ENCODE results near the gene SYMPK.
"Not testable (repeated sequence)": the region's sequence is repeated elsewhere in the genome, so short reads cannot be mapped to it uniquely, and the experiment has no call there.

SYMPK gene

DNA sequence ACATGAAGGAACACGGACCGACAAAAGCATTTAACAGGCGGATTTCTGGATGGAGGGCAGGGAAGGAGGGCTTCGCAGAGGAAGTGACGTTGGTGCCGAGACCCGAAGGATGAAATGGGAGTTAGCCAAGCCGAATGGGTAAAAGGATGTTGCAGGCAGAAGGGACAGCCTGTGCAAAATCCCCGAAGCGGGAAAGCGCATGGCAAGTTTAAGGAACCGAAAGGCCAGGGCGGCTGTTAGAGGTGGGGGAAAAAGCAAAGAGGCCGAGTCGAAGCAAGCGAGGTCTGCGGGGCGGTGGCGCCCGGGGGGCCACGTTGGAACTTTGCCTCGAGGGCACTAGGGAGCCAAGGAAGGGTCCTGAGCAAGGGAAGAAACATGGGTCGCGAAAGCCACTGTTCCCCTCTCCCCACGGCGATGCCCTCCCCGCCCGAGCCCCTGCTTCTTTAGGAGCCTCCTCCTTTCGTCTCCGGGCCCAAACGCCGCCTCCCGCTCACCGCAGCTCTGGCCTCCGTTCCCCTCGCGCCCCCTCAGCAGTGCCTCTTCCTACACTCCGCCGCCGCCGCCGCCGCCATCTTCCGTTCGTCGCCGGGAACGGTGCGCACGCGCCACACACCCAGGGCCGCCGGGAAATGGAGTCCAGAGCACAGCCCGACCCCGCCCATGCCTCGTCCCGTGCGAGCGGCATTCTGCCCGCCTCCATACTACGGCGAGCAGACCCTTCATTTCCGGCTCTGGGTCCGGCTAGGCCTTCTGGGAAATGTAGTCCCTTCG lies at the start of gene SYMPK:
Gene SYMPK, minus strand, starts transcription at position 584 of the 771 bp plus-strand sequence. CDS start 8,652 bp downstream, outside the sequence.
- DNase-seq (ENCODE audit: low read depth in 2 of 2), result peak; percentile 98 to 99

DNA sequence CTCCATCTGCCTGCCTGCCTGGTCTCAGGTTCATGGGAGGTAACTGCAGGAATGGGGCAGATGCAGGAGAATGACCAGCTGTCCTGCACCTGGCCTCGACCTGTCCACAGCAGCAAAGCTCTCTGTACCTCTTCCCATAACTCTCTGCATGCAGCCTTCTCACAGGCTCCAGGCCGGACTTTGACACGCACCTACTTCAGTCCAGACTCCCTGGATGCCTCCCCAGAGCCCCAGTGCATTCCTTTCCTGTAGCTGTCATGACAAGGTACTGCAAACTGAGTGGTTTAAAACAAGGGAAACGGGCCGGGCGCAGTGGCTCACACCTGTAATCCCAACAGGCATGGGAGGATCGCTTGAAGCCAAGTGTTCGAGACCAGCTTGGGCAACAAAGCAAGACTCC lies 48.3 kb upstream of the SYMPK start:
- DNase-seq (ENCODE audit: low read depth in 2 of 2), result no peak

GRCh38 chr19:45908956-45909355 lies 46.0 kb upstream of the SYMPK start:
- DNase-seq (ENCODE audit: low read depth in 2 of 2), result no peak

DNA sequence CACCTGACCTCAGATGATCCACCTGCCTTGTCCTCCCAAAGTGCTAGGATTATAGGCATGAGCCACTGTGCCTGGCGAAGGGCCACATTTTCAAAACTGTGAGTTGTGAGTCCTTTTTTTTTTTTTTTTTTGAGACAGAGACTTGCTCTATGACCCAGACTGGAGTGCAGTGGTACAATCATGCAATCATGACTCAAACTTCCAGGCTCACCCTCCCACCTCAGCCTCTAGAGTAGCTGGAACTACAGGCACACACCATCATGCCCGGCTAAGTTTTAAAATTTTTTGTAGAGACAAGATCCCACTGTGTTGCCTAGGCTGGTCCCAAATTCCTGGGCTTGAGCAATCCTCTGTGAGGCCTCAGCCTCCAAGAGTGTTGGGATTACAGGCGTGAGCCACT lies 43.3 kb upstream of the SYMPK start:
- DNase-seq (ENCODE audit: low read depth in 2 of 2), result no peak

DNA sequence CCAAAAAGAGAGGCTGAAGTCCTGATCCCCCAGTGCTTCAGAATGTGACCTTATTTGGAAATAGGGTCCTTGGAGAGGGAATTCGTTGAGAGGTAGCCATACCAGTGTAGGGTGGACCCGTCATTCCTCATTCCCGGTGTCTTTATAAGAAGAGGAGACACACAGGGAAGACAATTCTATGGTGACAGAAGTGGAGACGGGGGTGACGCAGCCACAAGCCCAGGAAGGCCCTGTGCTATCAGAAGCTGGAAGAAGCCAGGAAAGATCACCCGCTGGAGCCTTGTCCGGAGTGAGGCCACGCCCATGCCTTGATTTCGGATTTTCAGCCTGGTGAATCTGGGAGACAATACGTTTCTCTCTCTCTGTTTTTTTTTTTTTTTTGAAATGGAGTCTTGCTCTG lies 42.1 kb upstream of the SYMPK start:
- DNase-seq (ENCODE audit: low read depth in 2 of 2), result no peak

DNA sequence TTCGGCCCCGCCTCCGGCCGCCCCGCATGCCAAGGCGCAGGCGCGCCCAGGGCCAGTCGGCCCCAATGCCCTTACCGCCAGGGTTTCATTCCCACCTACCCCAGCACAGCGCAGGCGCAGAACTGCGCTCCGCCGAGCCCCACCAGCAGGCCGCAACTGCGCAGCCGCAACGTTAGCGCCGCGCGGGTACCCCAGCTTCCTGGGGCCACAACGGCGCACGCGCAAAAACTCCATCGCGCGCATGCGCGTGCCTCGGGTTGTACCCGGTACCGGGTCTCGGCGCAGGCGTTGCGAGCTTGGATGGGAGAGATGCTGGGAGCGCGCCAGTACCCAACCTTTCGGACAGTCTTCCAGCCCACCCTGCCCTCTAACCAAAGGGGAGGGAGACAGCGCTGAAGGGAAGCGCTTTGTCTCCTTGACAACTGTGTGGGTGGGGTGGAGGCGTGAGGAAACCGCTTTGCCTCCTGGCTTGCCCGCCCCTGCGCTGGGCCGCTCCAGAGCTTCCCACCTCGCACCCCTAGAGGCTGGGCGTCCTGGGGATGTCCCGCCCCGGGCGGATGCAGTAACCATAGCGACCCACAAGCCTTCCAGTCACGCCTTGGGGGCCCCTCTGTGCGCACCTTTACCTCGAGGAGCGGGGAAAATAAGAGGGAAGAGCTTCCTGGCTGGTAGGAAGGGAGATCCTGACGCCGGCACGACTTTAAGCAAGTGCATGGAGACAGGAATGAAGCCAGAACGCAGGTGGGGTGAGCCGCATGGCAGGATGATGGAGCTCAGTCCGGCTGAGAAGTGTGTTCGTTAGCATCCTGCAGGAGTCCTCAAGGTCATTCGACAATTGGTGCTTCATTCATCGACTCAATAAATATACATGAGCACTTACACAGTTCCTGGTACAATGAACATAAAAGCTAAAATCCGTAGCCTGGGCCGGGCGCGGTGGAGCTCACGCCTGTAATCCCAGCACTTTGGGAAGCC lies 40.0 kb upstream of the SYMPK start:
- peak; percentile 100 for DNase-seq (ENCODE audit: low read depth in 2 of 2)

DNA sequence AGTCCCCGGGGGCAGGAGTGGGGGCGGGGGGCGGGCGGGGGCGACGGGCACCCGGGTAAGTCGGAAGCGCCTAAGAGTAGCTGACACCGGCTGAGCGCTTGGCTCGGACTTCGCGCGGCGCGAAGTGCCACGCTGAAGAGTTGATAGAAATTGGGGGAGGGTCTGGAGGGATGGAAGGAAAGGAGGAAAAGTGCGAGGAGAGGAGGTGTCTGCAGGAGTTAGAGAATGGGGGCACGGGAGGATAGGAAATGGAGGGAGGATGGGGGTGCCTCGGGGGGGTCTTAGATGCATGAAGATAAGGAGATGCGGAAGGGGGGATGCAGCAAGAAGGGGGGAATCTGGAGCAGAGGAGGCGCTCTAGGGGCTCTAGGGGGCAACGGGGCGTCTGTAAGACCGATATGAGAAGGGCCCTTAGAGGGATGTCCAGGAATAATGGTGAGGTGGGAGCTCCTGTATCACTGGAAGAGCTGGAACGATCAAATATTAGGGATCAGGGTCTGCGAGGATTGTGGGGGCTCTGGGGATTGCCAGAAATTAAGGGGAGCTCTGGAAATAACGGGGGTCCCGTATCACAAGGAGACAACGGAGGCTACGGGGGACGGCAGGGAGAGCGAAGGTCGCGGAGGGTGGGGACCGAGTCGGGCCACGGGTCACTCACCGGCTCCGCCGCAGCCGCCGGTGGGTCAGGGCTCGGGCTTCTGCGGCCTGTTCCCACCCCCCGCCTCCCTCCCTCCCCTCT lies 39.1 kb upstream of the SYMPK start, which contains the start of gene MYPOP:
Gene MYPOP, minus strand, starts transcription at position 702 of the 739 bp plus-strand sequence. CDS start 840 bp downstream, outside the sequence.
- no peak for DNase-seq (ENCODE audit: low read depth in 2 of 2)

GRCh38 chr19:45901432-45901911 lies 38.5 kb upstream of the SYMPK start:
- DNase-seq (ENCODE audit: low read depth in 2 of 2), result no peak

DNA sequence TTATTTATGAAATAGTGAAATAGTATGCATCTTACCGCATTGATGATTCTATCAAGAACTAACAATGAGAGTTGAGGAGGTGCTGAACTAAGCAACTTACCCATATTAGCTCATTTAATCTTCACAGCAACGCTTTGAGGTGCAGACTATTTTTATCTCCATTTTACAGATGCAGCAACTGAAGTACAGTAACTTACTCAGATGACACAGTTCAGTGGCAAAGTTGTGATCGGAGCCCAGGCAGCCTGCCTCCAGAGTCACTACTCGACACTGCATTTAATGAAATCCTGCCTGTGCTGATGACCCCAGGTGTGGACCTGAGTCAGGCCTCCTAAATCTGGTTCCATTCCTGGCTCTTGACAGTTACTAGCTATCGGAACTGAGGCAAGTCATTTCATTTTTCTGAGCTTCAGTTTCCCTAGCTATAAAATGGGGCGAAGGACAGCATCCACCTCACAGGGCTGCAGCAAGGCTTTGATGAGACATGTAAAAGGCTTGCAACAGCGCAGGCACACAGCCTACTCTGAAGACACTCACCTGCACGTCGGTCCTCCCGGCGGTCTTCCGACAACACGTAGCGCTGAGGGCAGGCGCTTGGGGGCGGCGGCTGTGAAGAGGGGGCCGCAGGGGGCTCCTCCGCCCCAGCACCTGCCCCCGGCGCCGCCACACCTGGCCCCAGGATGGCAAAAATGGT lies 37.9 kb upstream of the SYMPK start:
- DNase-seq (ENCODE audit: low read depth in 2 of 2), result no peak

DNA sequence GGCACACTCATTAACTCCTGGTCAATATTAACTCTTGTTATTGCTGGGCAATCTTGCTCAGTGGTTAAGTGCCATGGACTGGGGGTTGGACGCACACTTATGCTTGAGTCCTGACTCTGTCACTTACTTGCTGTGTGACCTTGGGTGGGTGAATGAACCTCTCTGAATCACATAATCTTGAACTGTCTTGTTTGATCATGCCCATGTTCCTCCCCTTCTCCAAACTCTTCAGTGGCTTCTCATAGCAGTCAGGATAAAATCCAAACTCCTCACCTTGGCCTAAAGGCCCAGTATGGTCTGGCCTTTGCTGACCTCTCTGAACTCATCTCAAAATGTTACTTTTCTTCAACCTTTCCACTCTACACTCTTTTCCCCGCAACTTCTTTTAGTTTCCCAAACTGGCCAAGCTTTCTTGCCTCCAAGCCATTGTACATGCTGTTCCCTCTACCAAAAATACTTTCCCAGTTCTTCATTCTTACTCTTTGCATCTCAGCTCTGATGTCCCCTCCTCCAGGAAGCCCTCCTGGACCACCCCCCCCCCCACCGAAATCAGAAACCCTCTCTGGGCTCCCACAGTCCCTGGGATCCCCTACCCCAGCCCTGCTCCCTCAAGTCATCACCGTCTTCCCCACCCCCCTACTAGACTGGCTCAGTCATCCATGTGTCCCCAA lies 37.1 kb upstream of the SYMPK start:
- DNase-seq (ENCODE audit: low read depth in 2 of 2), result no peak

DNA sequence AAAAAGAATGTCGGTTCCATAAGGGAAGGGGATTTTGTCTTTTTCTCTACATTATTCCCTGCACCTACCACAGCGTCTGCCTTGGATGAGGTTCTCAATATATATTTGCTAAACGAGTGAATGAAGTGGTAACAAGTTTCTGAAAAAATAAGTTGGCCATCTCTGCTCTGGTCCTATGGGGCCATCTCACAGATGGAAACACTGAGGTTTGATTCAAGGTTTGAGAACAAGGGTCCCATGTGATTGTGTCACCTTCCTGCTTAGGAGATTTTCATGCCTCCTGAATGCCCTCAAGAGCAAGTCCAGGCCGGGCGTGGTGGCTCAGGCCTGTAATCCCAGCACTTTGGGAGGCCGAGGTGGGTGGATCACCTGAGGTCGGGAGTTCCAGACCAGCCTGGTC lies 36.3 kb upstream of the SYMPK start:
- DNase-seq (ENCODE audit: low read depth in 2 of 2), result no peak

DNA sequence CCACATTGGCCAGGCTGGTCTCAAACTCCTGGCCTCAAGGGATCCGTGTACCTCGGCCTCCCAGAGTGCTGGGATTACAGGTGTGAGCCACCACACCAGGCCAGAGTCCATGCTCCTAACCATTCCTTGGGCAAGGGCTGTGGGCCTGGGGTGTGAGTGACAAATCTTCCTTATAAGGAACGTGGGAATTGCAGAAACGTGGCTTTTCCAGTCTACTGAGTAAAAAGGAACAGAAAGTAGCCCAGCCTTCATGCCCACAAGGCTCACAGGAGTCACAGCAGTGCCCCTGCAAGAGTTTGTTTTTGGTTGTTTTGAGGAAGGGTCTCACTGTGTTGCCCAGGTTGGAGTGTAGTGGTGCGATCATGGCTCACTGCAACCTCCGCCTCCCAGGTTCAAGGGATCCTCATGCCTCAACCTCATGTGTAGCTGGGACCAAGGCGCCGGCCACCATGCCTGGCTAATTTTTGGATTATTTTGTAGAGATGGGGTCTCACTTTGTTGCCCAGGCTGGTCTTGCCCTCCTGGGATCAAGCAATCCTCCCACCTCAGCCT lies 34.4 kb upstream of the SYMPK start:
- no peak for DNase-seq (ENCODE audit: low read depth in 2 of 2)

- not testable (repeated sequence) for DNase-seq (ENCODE audit: low read depth in 2 of 2)
These were observed 33.1 kb upstream of the SYMPK start for GRCh38 chr19:45895983-45896599.

- no peak for DNase-seq (ENCODE audit: low read depth in 2 of 2)
These were observed 32.6 kb upstream of the SYMPK start for GRCh38 chr19:45895519-45895972.

GRCh38 chr19:45890877-45891276 lies 27.9 kb upstream of the SYMPK start:
- DNase-seq (ENCODE audit: low read depth in 2 of 2), result no peak

DNA sequence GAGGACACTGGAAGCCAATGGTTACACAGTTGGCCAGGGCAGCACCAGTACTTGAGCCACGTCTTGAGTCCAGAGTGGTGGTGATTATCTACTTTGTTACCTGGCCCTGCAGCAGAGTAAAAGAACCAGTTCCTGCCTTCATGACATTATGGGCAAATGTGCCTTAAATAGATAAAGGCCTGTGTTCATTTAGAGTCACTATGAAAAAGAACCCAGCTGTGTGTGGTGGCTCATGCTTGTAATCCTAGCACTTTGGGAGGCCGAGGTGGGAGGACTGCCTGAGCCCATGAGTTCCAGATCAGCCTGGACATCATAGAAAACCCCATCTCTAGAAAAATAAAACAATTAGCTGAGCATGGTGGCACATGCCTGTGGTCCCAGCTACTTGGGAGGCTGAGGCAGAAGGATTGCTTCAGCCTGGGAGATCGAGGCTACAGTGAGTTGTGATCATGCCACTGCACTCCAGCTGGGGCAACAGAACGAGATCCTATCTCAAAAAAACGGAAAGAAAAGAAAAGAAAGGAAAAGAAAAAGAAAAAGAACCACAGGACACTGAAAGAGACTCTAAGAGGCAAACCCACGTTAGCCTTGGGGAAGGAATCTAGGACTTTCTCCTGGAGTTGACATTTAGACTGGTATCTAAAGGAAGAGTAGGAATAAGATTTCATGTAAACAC lies 26.4 kb upstream of the SYMPK start:
- DNase-seq (ENCODE audit: low read depth in 2 of 2), result no peak

DNA sequence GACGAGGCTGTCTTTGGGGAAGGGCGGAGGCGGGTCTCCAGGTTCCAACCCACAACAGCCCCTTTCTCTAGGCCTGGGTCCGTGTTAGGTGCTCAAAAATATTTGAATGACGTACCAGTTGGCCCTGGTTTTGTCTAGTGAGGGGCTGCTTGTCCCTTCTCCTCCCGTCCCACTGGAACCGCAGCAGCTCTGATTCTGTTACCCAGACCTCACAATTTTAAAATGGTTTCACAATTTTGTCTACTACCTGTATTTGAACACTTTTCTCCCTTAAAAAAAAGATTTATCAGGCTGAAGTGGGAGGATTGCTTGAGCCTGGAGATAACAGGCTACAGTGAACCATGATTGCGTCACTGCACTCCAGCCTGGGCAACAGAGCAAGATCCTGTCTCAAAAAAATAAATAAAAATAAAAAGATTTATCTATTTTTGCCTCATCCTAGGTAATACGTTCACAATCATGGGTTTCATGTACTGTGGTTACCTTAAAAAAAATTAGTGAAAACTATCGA lies 24.3 kb upstream of the SYMPK start:
- DNase-seq (ENCODE audit: low read depth in 2 of 2), result no peak

DNA sequence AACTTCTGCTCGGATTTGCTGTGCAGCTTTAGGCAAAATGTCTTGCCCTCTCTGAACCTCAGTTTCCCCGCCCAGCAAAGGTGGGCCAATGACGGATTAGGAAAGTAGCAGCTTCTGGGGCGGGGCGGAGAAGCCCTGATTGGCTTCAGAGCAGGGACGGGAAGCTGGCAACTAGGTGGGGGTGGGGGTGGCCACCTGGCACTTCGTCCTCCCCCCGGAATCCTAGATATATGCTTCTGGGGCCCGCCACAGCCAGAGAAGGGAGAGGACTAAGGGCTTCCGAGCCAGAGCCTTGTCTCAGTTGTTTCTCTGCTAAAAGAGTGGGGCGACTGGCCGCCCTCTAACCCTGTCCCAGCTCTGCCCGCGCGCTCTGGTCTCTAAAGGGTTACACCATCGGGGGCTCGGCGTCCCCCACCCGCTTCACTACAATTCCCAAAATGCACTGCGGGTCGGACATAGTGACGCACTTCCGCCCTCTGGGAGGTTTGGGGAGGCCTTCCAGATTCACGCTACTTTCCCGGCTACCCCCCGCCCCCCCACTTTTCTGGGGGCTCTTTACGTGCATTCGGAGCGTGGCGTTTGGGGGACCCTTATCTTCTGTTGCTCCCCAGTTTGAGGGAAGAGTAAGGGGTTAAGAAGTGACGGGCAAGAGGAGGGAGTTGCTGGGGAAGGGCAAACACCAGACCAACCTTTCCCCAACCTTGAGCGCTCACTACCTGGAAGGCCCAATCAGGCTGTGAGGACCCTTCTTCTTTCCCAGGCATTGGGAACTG lies 23.7 kb upstream of the SYMPK start:
- DNase-seq (ENCODE audit: low read depth in 2 of 2), result peak; percentile 79 to 85

All from stimulated activated CD8-positive, alpha-beta memory T cell treated with anti-CD3 and anti-CD28 coated beads, Interleukin-15, amount 100 ng/mL, for 48 hours (primary cell).